KMS-11 (cell line): ENCODE measurements around the gene CASS4.

Experiments used
- H2AFZ ChIP-seq: fragments of 200-600 bp; sonication (generic); 2 replicates; pipeline ENCODE4 v1.6.1; 2016; ENCODE audit warnings: antibody characterized with exemption, mixed run types, low read depth
- H3K27ac ChIP-seq: fragments of 200-600 bp; sonication (generic); 2 replicates; pipeline ENCODE4 v1.6.1; 2016; ENCODE audit warnings: mild to moderate bottlenecking, mixed run types
- H3K27me3 ChIP-seq: fragments of 200-600 bp; sonication (generic); 2 replicates; pipeline ENCODE4 v1.6.1; 2017; ENCODE audit warnings: mild to moderate bottlenecking, low read depth, mixed run types, moderate library complexity; ENCODE audit not compliant: insufficient read depth
- H3K36me3 ChIP-seq: fragments of 200-600 bp; sonication (generic); 2 replicates; pipeline ENCODE4 v1.6.1; 2017; ENCODE audit warnings: mild to moderate bottlenecking, mixed run types; ENCODE audit not compliant: insufficient read depth
- H3K4me1 ChIP-seq: fragments of 200-600 bp; sonication (generic); 2 replicates; pipeline ENCODE4 v1.6.1; 2016; ENCODE audit warnings: mild to moderate bottlenecking, low read depth, mixed run types; ENCODE audit not compliant: poor library complexity, severe bottlenecking
- H3K4me2 ChIP-seq: fragments of 200-600 bp; sonication (generic); 2 replicates; pipeline ENCODE4 v1.7.0; 2016; ENCODE audit warnings: mild to moderate bottlenecking, mixed run types
- H3K4me3 ChIP-seq: fragments of 200-600 bp; sonication (generic); IDR thresholded peaks from 2 replicates; pipeline ENCODE4 v1.6.1; 2017; ENCODE audit warnings: low read depth, low read length, mixed read lengths; ENCODE audit not compliant: insufficient read depth
- H3K79me2 ChIP-seq: fragments of 200-600 bp; sonication (generic); 2 replicates; pipeline ENCODE4 v1.6.1; 2016; ENCODE audit warnings: low read depth, mixed run types; ENCODE audit not compliant: insufficient read depth
- H3K9ac ChIP-seq: fragments of 200-600 bp; sonication (generic); 2 replicates; pipeline ENCODE4 v1.6.1; 2016; ENCODE audit warnings: mild to moderate bottlenecking, mixed run types
- H4K20me1 ChIP-seq: fragments of 200-600 bp; sonication (generic); 2 replicates; pipeline ENCODE4 v1.6.1; 2016; ENCODE audit warnings: mild to moderate bottlenecking, mixed run types; ENCODE audit not compliant: insufficient read depth
- CTCF ChIP-seq: fragments of 200-600 bp; sonication (generic); conservative IDR thresholded peaks from 2 replicates; pipeline ENCODE4 v1.6.1; 2017; ENCODE audit warnings: low read depth, mild to moderate bottlenecking, antibody characterized with exemption, low read length, moderate library complexity, mixed read lengths

Gene CASS4

GRCh38 chr20:56424931-56425330 is 12.9 kb downstream of the CASS4 start:
- Histone ChIP-seq H3K4me1 (no peaks in the 10 kb centered on the region), H3K4me2 (no peak overlapping the region), H3K36me3 (no peaks in the 10 kb centered on the region), H3K79me2 (no peaks in the 10 kb centered on the region), H3K27ac (no peak overlapping the region), H2AFZ (no peak overlapping the region), H3K9ac (no peak overlapping the region), H3K4me3 (no peak overlapping the region), H4K20me1 (no peaks in the 10 kb centered on the region), H3K27me3 (no peaks in the 10 kb centered on the region)
- TF ChIP-seq CTCF = no peak

GRCh38 chr20:56426026-56426425 is 14.0 kb downstream of the CASS4 start:
- H4K20me1 ChIP-seq = no peaks in the 10 kb centered on the region
- no peak overlapping the region for H3K9ac ChIP-seq
- no peak overlapping the region for H3K4me3 ChIP-seq
- no peak overlapping the region for H3K27ac ChIP-seq
- H3K4me1 ChIP-seq = no peaks in the 10 kb centered on the region
- no peak overlapping the region for H2AFZ ChIP-seq
- no peaks in the 10 kb centered on the region for H3K36me3 ChIP-seq
- H3K27me3 ChIP-seq = no peaks in the 10 kb centered on the region
- no peak for TF ChIP-seq CTCF
- H3K4me2 ChIP-seq = no peak overlapping the region
- H3K79me2 ChIP-seq = no peaks in the 10 kb centered on the region

- Histone ChIP-seq H4K20me1 (no peaks in the 10 kb centered on the region), H3K9ac (no peak overlapping the region), H2AFZ (no peak overlapping the region), H3K27me3 (no peaks in the 10 kb centered on the region), H3K4me1 (no peaks in the 10 kb centered on the region), H3K27ac (no peak overlapping the region), H3K79me2 (no peaks in the 10 kb centered on the region), H3K4me3 (no peak overlapping the region), H3K36me3 (no peaks in the 10 kb centered on the region), H3K4me2 (no peak overlapping the region)
- no peak for TF ChIP-seq CTCF
These were observed 14.9 kb downstream of the CASS4 start for GRCh38 chr20:56426926-56427325.

GRCh38 chr20:56427797-56428196 is 15.7 kb downstream of the CASS4 start:
- H3K4me2 ChIP-seq = no peak overlapping the region
- no peaks in the 10 kb centered on the region for H3K27me3 ChIP-seq
- no peaks in the 10 kb centered on the region for H3K79me2 ChIP-seq
- H3K9ac ChIP-seq = no peak overlapping the region
- no peak overlapping the region for H3K4me3 ChIP-seq
- H3K4me1 ChIP-seq = no peaks in the 10 kb centered on the region
- no peak overlapping the region for H3K27ac ChIP-seq
- H4K20me1 ChIP-seq = no peaks in the 10 kb centered on the region
- no peak for TF ChIP-seq CTCF
- H2AFZ ChIP-seq = no peak overlapping the region
- H3K36me3 ChIP-seq = no peaks in the 10 kb centered on the region

- Histone ChIP-seq H3K27me3 (no peaks in the 10 kb centered on the region), H4K20me1 (no peaks in the 10 kb centered on the region), H3K4me2 (no peak overlapping the region), H3K4me3 (no peak overlapping the region), H3K36me3 (no peaks in the 10 kb centered on the region), H3K4me1 (no peaks in the 10 kb centered on the region), H3K79me2 (no peaks in the 10 kb centered on the region), H3K9ac (no peak overlapping the region), H3K27ac (no peak overlapping the region), H2AFZ (no peak overlapping the region)
- no peak for TF ChIP-seq CTCF
These were observed 16.4 kb downstream of the CASS4 start for GRCh38 chr20:56428410-56428809.
